Hematopoietic multipotent progenitor cell treated with erythropoietin and hydrocortisone succinate and interleukin-3 and kit ligand, for 4 days (in vitro differentiated cells): ENCODE results near the gene SEC31A.
"Not testable (repeated sequence)": the region's sequence is repeated elsewhere in the genome, so short reads cannot be mapped to it uniquely, and the experiment has no call there.

Source experiments
- DNase-seq: peaks from one replicate; pipeline ENCODE4 v3.0.0-alpha.2; 2015

The SEC31A gene, protein sequence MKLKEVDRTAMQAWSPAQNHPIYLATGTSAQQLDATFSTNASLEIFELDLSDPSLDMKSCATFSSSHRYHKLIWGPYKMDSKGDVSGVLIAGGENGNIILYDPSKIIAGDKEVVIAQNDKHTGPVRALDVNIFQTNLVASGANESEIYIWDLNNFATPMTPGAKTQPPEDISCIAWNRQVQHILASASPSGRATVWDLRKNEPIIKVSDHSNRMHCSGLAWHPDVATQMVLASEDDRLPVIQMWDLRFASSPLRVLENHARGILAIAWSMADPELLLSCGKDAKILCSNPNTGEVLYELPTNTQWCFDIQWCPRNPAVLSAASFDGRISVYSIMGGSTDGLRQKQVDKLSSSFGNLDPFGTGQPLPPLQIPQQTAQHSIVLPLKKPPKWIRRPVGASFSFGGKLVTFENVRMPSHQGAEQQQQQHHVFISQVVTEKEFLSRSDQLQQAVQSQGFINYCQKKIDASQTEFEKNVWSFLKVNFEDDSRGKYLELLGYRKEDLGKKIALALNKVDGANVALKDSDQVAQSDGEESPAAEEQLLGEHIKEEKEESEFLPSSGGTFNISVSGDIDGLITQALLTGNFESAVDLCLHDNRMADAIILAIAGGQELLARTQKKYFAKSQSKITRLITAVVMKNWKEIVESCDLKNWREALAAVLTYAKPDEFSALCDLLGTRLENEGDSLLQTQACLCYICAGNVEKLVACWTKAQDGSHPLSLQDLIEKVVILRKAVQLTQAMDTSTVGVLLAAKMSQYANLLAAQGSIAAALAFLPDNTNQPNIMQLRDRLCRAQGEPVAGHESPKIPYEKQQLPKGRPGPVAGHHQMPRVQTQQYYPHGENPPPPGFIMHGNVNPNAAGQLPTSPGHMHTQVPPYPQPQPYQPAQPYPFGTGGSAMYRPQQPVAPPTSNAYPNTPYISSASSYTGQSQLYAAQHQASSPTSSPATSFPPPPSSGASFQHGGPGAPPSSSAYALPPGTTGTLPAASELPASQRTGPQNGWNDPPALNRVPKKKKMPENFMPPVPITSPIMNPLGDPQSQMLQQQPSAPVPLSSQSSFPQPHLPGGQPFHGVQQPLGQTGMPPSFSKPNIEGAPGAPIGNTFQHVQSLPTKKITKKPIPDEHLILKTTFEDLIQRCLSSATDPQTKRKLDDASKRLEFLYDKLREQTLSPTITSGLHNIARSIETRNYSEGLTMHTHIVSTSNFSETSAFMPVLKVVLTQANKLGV

DNA sequence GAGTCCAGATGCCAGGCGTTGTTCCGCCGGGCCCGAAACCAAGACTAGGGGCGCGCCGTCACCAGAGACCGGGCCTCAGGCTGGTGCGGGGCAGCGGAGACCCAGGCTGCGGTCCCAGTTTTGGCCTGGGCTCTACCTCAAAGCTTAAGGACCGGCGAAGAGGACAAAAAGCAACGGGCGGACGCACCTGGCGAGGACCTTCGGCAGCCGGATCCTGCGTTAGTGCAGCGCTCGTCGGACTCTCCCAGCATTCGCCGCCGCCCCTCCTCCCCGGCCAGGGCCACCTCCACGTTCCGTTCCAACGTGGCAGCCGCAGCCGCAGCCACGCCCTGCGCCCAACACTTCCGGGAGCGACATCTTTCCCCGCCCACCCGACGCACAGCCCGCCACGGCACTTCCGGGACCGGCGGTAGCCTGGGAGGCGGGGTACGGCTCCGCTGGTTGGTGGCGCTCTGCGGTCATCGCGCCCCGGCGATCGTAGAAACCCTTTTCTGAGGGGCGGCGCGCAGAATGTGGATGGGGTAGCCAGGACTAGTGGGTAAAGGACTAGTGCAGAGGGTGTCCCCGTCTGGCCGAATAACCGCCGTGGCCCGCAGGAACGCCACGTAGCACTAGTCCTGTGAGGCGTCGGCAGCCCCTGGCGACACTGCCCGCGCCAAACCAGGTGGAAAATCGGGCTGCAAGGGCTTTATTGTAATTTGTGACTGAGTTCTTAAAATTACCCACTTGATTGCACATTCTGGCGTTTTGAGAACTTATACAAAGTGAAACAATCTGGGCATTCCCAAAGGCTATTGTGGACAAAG is at the start of gene SEC31A:
TSS of gene SEC31A (minus strand) at position 253 of the 806 bp plus-strand sequence. CDS start 9,217 bp downstream, outside the sequence.
- peak; percentile 99 for DNase-seq

DNA sequence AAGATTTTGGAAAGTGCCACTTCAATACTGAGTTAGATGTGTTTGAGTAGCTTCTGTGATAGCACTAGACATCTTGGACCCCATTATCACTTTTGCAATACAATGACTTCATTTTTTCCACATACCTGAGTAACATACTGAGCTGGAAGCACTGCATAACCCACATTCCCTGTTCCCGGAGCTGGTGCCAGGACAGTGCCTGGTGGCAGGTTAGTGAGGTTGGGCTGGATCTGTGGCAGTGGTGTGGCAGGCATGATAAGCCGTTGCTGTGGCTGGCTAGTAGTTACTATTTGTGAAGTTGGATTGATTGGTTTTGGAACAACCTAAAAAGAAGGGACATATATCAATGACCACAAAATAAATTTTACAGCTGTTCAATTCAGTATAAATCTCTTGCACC is 48.5 kb upstream of the SEC31A start:
- DNase-seq: no peak

DNA sequence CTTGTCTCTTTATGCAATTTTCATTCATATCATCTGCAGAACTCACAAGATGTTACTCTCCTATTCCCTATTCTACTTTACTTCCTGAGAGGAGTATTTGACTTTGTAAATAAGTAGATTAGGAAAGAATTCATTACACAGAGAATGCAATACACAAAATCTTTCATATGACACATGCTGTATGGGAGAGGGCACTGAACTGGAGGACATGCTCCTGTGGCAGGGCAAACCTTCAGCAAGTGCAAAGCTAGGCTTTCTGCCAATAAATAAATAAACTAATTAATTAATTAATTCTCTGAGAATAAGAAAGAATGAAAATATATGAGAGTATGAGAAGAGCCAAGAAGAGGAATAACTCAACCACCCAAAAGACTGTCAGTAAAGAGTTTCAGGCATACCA is 43.5 kb upstream of the SEC31A start:
- no peak for DNase-seq

DNA sequence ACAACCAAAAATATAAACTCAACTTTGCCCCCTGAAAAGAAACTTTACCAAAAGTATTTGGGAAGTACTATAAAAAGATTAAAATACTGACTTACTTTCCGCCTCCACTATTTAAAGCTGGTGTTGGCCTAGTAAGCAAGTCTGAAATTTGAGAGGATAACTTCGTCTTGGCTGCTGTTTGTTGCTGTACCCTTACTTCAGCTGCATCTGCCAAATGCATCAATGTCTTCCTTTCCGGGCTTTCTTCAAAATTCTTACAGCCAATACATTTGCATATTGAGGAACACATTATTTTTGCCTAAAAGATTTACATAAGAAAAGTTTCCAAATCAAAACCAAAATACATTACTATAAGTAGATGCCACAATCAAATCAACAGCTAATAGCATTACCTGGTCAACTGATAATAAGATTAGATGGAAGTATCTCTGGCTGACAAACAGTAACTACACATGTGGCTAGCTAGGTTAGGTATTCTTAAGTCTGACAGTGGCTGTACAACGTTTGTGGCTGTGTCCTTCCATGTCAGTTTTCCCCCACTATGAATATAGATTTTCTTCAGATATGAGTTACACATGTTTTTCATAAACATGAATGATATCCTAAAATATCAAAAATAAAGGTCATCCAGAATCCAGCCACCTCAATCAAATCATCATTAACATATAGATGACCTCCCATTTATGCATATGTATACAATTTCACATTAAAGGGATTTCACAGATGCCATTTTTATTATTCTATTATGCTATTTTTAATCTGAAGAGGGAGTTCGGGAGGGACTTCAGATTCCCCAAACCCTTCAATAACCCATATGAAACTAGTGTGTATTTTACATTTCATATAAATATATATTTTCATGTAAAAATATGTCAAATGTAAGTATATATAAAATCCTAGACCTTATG is 40.1 kb upstream of the SEC31A start:
- no peak for DNase-seq

DNA sequence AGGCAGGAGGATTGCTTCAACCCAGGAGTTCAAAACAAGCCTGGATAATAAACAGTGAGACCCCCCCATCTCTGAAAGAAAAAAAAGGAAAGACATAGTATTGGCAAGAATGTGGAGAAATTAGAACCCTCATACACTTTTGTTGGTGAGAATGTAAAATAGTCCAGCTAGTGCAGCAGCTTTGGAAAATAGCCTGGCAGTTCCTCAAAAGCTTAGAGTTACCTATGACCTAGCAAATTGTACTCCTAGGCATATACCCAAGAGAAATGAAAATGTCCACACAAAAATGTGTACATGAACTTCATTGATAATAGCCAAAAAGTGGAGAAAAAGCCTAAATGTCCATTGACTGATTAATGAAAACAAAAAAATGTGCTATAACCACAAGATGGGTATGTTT is 30.8 kb upstream of the SEC31A start:
- DNase-seq: no peak

DNA sequence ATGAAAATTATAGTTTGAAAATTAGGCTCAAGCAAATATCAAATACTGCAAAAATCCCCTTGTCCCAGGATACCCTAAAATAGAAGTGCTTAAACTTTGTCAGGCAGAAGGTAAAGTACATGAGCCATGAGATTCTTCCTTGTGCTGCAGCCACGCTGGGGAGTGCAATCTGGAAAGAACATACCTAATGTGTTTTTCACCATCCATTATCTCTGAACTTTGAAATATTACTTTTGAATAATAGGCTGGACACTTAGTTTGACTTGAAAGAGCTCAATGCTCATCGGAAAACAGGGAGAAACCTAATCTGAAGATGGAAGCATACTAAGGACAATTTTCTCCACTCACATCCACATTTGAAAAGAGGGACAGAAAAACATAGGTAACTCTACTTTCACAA is 28.4 kb upstream of the SEC31A start:
- DNase-seq: no peak

DNA sequence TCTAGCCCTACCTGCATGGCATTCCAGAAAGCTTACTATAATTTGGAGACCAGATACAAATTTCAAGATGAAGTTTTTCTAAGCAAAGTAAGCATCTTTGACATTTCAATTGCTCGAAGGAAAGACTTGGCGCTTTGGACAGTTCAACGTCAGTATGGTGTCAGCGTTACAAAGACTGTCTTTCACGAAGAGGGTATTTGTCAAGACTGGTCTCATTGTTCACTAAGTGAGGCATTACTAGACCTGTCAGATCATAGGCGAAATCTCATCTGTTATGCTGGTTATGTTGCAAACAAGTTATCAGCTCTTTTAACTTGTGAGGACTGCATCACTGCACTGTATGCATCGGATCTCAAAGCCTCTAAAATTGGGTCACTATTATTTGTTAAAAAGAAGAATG is 27.1 kb upstream of the SEC31A start:
- DNase-seq: no peak

DNA sequence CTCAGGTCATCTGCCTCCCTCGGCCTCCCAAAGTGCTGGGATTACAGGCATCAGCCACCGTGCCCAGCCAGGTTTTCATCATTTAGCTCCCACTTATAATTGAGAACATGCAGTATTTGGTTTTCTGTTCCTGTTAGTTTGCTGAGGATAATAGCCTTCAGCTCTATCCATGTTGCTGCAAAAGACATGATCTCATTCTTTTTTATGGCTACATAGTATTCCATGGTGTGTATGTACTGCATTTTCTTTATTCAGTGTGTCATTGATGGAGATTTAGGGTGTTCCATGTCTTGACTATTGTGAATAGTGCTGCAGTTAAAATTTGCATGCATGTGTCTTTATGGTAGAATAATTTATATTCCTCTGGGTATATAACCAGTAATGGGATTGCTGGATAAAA is 23.0 kb upstream of the SEC31A start:
- not testable (repeated sequence) for DNase-seq

DNA sequence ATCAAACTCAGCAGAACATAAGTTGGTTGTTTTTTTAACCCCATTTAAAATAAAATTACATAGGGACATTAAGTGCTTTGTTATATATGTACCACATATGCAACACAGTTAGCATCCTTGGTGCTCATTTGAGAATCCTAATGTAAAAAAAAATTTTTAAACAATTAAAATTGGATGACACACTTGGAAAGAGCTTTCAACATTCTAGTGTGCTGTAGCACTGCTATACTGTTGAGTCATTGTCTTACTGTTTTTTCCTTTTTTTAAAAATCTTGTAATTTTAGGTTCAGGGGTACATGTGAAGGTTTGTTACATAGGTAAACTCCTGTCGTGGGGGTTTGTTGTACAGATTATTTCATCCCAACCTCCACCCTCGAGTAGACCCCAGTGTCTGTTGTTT is 22.4 kb upstream of the SEC31A start:
- DNase-seq: no peak

DNA sequence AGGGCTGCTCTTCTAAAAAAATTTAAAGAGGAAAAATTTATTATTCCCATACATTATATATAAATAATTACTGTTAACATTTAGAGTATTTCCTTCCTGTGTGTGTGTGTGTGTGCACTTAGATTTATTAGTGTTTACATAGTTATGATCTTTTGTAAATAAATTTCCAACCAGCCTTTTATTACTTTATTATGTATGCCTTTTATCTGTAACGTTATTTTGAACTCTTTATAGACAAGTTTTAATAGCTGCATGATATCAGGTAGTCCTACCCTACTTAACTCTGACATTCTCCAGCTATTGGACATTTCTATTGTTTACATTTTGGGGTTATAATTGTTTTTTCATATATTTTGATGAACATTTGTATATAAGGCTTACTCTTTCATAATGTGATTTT is 18.4 kb upstream of the SEC31A start:
- DNase-seq: no peak

DNA sequence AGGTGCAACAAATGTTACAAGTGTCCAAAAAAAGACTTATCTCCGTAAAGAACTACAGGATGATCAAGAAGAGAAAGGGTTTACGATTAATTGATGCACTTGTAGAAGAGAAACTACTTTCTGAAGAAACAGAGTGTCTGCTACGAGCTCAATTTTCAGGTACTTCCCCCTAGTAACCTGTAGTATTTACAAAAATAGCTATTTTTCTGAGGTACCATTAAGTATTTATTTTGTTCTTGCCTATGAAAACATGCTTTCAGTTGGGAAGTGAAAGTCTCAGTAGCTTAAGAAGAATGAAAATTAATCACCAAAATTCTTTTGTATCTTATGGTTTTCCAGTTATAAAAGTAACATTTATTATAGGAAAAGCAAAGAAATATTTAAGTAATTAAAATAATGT is 15.5 kb upstream of the SEC31A start:
- DNase-seq: no peak

DNA sequence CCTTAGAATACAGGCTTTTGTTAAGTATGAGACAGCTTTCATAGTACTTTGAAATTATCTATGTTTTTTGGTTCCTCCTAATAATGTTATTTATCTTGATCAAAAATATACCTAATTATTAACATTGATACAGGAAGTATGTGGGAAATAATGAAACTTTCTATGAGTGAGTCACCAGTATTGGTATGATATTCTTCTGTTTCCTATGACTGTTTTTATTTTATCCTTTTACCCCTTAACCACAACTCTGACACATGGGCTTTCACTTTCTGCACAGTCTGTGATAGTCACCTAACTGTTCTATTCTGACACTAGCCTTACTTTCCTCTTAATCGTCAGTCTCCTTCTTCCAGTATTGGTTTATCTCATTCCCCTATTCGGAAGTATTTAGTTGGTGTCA is 14.3 kb upstream of the SEC31A start:
- DNase-seq: peak; percentile 66

DNA sequence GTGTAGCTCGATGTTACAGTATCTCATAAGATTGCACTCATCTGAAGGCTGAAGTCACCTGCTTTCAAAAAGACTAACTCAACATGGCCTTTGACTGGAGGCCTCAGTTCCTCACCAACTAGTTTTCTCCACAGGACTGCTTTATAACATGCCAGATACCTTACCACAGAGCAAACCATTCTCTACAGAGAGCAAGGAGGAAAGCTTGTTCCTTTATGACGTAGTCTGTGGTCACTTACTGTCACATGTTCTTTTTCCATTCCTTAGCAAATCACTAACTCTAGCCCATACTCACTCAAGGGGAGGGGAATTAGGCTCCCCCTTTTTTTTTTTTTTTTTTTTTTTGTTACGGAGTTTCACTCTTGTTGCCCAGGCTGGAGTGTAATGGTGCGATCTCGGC is 12.8 kb upstream of the SEC31A start:
- DNase-seq: peak; percentile 56

DNA sequence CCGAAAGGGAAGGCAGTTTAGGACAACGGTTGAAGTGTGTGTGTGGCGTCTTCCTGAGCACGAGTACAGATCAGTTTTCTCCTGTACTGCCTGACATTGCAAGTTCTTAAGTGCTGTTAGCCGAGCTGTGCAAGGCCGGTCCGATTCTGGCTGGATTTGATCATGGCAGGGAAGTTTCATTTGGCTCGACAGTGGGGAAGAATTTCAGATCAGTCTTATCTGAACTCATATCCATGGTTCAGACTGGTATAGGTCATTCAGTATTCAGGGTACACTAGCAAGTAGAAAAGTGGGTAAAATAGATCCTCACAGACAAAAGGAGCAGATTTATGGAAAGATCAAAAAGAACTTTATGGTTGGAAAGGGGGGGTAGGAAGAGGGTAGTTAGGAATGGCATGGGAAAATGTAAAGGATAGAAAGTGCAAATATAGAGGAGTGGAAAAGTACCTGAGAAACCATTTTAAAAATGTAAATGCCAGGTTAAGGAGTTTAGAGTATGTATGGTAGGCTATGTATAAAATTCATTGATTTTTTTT is 10.3 kb upstream of the SEC31A start:
- DNase-seq: no peak

DNA sequence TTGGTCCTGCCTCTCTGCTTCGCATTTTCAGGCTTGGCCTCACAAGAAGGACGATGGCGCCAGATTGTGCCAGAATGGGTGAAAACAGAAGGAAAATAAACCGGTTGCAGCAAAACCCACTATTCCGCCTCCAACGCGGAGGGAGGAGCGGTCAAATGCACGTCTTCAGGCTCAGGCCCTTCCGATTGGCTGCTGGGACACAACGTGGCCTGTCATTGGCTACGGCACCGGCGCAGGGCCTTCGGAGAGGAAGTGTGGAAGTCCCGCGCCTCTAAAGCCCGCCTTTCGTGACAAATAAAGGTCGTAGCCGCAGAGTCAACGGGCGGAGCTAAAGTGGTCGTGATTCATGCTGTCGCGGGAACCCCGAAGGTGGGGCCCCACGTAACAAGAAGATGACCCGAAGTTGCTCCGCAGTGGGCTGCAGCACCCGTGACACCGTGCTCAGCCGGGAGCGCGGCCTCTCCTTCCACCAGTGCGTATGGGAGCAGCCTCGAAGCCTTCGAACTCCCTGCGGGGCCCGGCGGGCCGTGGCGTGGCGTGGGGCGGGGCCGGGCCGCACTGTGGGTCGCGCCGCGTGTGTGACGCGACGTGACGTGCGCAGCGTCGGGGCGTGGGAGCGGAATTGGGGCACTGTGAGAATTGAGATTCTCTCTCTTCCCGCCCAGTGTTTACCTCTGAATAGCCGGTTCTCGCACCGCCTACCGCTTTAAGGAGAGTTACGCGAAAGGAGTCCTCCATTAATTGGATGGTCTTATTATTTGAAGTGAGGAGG is 9.6 kb upstream of the SEC31A start, which contains the start of gene THAP9:
TSS of gene THAP9 (plus strand) at position 325 of the 772 bp plus-strand sequence. CDS start at position 393, 68 bp downstream.
- DNase-seq: peak; percentile 100

DNA sequence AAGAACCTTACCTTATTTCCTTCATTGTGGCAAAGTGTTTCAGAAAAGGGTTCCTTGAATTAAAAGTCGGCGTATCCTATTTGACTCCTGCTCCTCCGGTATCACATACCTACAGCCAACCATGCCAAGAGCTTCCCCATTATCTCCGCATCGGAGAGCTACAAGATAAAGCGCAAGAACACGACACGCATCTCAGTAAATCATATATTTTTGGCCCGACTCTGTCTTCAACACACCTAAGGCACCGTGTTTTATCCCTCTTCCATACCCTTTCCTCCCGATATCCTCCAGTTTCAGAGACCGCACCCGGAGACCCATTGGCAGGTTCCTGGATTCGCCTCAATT is 9.1 kb upstream of the SEC31A start:
- DNase-seq: peak; percentile 72

DNA sequence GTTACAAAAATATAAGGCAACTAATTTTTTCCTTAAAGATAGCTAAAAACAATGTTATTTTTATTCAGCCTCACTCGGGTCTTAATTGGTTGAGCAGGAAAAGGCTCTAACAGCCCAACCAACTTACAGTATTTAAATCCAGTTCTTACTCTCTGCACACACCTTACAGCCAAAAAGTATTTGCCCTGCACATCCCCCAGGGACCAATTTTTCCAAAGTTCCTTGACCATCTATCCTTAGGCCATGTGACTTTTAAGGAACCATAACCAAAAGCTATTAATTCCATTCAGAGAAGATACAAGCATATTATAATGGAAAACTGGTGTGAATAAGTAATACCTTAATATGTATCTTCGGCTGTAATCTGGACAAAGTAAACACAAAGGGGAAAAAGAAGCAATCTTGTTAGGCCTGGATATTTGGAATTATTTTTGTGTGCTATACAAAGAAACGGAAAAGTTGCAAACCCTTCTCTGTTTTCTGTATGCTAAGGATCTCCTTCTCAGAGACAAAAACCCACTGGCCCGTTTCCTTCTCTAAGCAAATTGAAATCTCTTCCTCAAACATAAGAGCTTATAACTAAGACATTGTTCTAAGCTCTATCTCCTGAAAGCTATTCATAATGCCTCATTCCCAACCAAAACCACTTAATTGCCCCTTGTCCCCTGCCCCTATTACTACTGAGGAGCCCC is 8.6 kb upstream of the SEC31A start:
- DNase-seq: no peak

DNA sequence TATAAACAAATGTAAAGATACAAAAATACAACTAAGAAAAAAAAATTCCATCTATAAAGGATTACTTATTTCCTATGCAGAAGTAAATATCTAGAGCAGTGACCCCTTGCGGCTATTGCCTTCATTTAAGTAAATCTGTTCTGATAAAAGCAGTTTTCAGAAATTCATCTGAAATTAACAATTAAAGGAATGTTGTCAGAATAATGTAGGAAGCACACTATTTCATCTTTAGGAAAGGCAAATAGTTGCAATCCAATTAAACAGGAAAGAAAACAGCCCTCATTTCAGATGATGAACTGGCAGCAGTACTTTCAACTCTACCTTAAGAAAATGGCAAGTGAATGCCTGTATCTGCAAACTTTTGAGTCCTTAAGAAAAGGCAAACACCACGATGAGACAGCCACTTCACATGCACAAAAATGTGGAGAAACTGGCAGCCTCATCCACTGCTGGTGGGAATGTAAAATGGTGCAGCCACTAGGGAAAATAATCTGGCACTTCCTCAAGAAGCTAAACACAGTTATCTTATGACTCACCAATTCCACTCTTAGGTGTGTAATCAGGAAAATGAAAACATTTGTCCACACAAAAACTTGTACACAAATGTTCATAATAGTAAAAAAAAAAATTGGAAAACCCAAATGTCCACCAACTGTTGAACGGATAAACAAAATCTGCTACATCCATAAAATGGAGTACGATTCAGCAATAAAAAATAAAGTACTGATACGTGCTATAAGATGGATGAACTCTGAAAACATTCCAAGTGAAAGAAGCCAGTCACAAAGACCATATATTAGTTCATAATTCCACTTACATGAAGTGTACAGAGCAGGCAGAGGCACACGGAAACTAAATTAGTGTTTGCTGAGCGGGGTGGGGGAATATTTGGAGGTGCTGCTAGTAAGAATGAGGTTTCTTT is 7.6 kb upstream of the SEC31A start:
- peak; percentile 66 for DNase-seq
